Limb (tissue), 2 donors: Measurements from ENCODE around the gene CPNE7.
"Not testable (repeated sequence)": the region's sequence is repeated elsewhere in the genome, so short reads cannot be mapped to it uniquely, and the experiment has no call there.

Experiments used
- DNase-seq, 2 donors: peaks; one replicate each; pipeline ENCODE4 v3.0.0-alpha.2; 2016; ENCODE audit errors: extremely low spot score in 2 of 2

Gene CPNE7

GRCh38 chr16:89582614-89583196 lies 7.1 kb downstream of the CPNE7 start:
- no peak for DNase-seq

- DNase-seq = no peak
Observed at GRCh38 chr16:89583197-89583894, 7.8 kb downstream of the CPNE7 start.

GRCh38 chr16:89583895-89584644 lies 8.5 kb downstream of the CPNE7 start:
- DNase-seq = no peak

GRCh38 chr16:89584768-89585549 lies 9.4 kb downstream of the CPNE7 start:
- DNase-seq = no peak

- DNase-seq = no peak
Observed at GRCh38 chr16:89586218-89586617, 10.7 kb downstream of the CPNE7 start.

GRCh38 chr16:89586853-89587252 lies 11.3 kb downstream of the CPNE7 start:
- DNase-seq = no peak

- not testable (repeated sequence) for DNase-seq
Observed at GRCh38 chr16:89587676-89588075, 12.1 kb downstream of the CPNE7 start.

- no peak for DNase-seq
Observed at GRCh38 chr16:89588413-89589109, 13.0 kb downstream of the CPNE7 start.

- DNase-seq = no peak
Observed at GRCh38 chr16:89589241-89589926, 13.8 kb downstream of the CPNE7 start.

- DNase-seq = no peak
Observed at GRCh38 chr16:89593841-89594240, 18.3 kb downstream of the CPNE7 start.

GRCh38 chr16:89595330-89596060 lies 19.9 kb downstream of the CPNE7 start:
- DNase-seq = no peak

- DNase-seq = no peak
Observed at GRCh38 chr16:89596061-89596689, 20.6 kb downstream of the CPNE7 start.

GRCh38 chr16:89596957-89597649 lies 21.5 kb downstream of the CPNE7 start:
- DNase-seq = no peak

GRCh38 chr16:89598199-89598598 lies 22.6 kb downstream of the CPNE7 start:
- no peak for DNase-seq

- no peak for DNase-seq
Observed at GRCh38 chr16:89599451-89599858, 23.9 kb downstream of the CPNE7 start.

GRCh38 chr16:89599902-89600301 lies 24.3 kb downstream of the CPNE7 start:
- no peak for DNase-seq

GRCh38 chr16:89600427-89600826 lies 24.9 kb downstream of the CPNE7 start:
- DNase-seq = no peak

- no peak for DNase-seq
Observed at GRCh38 chr16:89600956-89601355, 25.4 kb downstream of the CPNE7 start.

GRCh38 chr16:89601906-89602272 lies 26.3 kb downstream of the CPNE7 start:
- DNase-seq = no peak
